ENCODE results near the gene CNPY1.

Gene CNPY1

DNA sequence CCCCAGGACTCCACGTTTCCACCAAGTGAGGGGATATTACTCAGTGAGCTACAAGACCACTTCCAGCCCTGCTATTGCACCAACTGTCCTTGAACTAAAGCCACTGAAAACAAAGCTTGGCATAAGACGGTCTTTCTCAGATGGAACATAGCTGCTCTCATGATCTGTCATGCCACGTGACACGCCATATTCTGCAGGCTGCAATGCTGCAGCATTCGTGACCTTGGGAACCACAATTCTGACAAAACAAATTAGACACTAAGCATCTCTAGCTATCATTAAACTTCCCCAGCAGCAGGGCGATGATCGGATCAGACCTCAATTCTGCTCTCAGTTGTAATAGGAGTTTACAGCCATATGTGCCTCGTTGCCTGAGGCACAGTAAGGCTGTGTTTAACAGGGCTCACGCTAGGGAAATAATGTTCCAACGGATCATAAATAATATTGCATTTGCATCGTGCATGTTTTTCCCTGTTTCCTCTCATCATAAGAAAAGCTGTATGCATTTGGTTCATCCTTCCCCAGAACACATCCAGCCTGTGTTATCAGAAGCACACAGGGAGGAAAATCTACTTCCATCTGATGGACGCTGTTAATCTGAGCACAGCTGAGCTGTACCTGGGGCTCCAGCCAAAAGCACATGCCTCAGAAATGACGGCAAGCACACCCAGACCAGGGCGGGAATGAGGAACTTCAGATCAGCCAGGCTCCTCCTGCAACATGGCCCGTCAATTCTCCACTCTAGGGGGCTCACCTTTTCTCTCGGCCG lies 38.6 kb upstream of the CNPY1 start:
- no peak overlapping the region for H3K4me3 ChIP-seq (ENCODE audit: low read length)
- DNase-seq (ENCODE audit: low read depth): no peak
- TF ChIP-seq, protein P1, sequence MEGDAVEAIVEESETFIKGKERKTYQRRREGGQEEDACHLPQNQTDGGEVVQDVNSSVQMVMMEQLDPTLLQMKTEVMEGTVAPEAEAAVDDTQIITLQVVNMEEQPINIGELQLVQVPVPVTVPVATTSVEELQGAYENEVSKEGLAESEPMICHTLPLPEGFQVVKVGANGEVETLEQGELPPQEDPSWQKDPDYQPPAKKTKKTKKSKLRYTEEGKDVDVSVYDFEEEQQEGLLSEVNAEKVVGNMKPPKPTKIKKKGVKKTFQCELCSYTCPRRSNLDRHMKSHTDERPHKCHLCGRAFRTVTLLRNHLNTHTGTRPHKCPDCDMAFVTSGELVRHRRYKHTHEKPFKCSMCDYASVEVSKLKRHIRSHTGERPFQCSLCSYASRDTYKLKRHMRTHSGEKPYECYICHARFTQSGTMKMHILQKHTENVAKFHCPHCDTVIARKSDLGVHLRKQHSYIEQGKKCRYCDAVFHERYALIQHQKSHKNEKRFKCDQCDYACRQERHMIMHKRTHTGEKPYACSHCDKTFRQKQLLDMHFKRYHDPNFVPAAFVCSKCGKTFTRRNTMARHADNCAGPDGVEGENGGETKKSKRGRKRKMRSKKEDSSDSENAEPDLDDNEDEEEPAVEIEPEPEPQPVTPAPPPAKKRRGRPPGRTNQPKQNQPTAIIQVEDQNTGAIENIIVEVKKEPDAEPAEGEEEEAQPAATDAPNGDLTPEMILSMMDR (conservative IDR thresholded peaks at IDR 0.05; ENCODE audit: low read length): no peak

DNA sequence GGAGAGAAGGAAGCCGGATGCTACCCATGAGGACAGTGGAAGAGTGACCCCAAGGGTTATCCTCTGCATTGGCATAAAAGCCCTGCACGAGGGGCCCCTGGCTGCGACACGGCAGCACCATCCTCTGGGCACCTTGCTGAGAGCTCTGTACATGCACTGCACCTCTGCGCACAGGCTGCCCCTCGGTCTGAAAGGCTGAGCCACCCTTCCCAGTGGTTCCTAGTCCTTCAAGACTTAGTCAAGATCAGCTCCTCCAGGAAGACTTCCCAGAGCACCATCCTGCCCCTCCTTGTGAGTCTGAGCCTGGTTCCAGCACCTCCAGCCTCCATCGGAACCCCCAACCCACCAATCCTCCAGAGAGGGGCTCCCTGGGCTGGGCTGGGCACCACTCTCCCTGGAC lies 37.9 kb upstream of the CNPY1 start:
- no peak for DNase-seq (ENCODE audit: low read depth)
- TF ChIP-seq, protein P1 (conservative IDR thresholded peaks at IDR 0.05; ENCODE audit: low read length): no peak

DNA sequence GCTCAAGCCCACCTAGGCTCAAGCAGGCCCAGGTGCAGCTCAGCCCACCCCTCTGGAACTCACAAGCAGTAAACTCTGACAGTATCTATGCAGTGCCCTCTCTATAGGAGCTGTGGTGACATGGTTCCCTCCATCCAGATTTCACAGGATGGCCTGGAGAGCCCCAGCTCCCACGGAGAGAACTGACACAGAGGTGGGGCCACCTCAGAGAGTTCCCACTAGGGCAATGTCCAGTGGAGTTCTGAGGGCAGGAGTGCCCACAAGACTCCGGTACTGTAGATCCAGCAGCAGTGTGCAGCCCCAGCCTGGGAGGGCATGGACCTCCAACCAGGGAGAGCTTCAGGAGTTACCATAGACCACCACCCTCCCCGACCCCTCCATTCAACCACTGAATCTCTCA lies 37.3 kb upstream of the CNPY1 start:
- TF ChIP-seq, protein P1 (conservative IDR thresholded peaks at IDR 0.05; ENCODE audit: low read length): no peak
- DNase-seq (ENCODE audit: low read depth): no peak
- H3K4me3 ChIP-seq (ENCODE audit: low read length): no peak overlapping the region

More for the DNA sequence above, 37.9 kb upstream of the CNPY1 start:
- no peak overlapping the region for H3K4me3 ChIP-seq (ENCODE audit: low read length)

DNA sequence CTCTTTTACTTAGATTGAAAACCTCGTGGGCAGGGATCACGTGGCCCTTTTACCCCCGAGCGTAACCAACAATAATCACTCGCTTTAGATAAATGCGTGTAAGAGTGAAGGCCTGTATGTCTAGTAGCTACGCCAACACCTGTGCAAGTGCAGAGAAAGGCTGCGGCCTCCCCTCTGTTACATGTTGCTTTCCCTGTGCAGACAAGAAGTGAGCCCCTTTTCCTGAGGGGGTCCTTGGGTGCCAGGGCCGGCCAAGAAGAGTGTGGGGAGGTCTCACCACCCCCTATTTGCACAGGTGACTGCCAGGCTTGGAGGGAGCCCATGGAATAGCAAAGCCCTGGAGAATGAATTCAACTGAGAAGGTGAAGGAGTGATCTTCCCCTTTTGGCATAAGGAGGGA lies 35.6 kb upstream of the CNPY1 start:
- no peak for DNase-seq (ENCODE audit: low read depth)
- H3K4me3 ChIP-seq (ENCODE audit: low read length): no peak overlapping the region
- TF ChIP-seq, protein P1 (conservative IDR thresholded peaks at IDR 0.05; ENCODE audit: low read length): no peak

DNA sequence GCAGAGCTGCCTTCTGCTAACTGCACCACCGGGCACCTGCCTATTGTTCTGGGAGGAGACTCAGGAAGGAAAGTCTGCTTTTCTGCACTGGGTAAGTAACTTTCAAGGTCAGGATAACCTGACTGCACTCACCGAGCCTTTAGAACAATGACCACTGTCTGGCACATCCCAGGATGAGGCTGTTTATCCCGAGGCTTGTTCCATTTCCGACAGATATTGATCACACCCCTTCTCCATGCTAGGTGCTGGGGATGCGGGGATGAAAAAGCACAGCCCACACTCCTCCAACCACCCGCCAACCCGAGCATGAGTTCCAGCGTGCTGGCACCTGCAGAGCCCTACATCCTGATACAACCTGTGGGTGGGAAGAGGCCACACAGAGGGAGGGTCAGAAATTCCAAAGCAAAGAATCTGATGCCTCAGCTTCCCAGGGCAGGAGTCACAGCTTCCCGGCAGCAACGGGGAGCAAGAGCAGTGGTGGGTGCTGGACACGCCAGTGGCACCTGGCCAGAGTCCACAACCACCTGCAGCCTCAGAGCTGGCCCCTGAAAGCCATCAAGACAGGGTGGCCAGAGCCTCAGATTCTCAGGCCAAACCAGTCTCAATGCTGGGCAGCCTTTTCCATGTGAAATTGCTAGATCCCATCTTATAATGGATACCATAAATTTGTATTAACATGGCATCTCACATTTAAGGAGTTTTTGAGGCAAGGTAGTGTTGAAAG lies 34.9 kb upstream of the CNPY1 start:
- no peak overlapping the region for H3K4me3 ChIP-seq (ENCODE audit: low read length)
- TF ChIP-seq, protein P1 (conservative IDR thresholded peaks at IDR 0.05; ENCODE audit: low read length): no peak
- no peak for DNase-seq (ENCODE audit: low read depth)

DNA sequence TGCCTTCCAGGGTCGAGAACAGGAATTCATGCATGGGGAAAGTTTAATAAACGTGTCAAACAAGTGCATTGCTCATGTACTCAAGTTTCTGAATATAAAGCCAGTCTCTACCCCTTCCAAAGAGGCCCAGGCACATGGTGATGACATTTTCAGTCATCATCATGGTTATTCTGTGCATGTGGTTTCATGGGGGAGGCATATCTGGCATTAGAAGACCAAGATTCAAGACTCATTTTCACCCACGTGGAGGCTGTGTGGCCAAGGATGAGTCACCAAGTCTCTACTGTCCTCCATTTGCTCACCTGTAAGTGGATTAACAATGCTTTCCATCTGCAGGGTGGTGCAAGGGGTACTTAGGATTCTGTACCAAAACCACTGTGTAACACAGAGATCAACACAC lies 34.0 kb upstream of the CNPY1 start:
- TF ChIP-seq, protein P1 (conservative IDR thresholded peaks at IDR 0.05; ENCODE audit: low read length): no peak
- DNase-seq (ENCODE audit: low read depth): no peak
- H3K4me3 ChIP-seq (ENCODE audit: low read length): no peak overlapping the region

DNA sequence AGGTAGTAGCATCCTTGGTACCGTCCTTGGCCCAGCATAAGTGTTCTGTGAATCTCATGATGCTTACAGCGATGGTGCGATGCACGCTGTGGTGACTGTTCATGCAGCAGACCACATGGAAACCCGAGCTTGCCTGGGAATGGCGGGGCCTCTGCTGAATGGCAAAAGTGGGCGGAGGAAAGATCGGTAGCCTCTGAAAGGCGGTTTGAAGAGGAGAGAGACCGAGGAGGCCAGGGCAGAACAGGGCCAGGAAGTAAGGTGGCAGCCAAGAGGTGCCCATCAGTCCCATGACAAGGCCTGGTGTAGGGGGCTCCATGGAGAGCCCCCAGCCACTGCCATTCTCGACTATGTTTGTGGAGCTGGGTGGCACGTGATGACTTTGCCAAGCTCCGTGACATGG lies 33.2 kb upstream of the CNPY1 start:
- H3K4me3 ChIP-seq (ENCODE audit: low read length): no peak overlapping the region
- no peak for DNase-seq (ENCODE audit: low read depth)
- TF ChIP-seq, protein P1 (conservative IDR thresholded peaks at IDR 0.05; ENCODE audit: low read length): no peak

Measured in AG10803 (cell line).